Omental fat pad (tissue), 4 donors: Measurements from ENCODE around the gene DEPP1. TPM values are rescaled to one million over a fixed set of nuclear protein-coding genes. Genes with fewer than 3 reads are reported as not detected.
A peak's percentile ranks its signal among the peaks of the same experiment; 100 is the strongest.

ENCODE experiments used
- ATAC-seq: fragments of 150-250 bp; one replicate; pipeline ENCODE4 v1.9.1; 2016; ENCODE audit warnings: mild to moderate bottlenecking, moderate library complexity; ENCODE audit not compliant: low FRiP score
- DNase-seq: peaks from one replicate; pipeline ENCODE4 v3.0.0-alpha.2; 2019; ENCODE audit warnings: low spot score
- CTCF ChIP-seq, 3 donors: fragments of 450-650 bp; IDR thresholded peaks; one replicate each; pipeline ENCODE4 v1.5.1; 2016 to 2017; ENCODE audit warnings: antibody characterized with exemption in 3 of 3, mild to moderate bottlenecking in 3 of 3, moderate library complexity in 2 of 3
- total RNA-seq, 4 donors: library from RNA; depleted of rRNA; stranded (reverse); fragments of >200 nt; gene quantifications; one replicate each; pipeline ENCODE4 v1.1.0, GENCODE V29; 2016

Gene DEPP1
- total RNA-seq, 4 donors from 2014 or later = 181 to 740 (median 276) TPM

GRCh38 chr10:44989597-44990301 is 11.1 kb upstream of the DEPP1 start:
- DNase-seq (no peak), ATAC-seq (no peak)
- no peak for TF ChIP-seq CTCF (IDR thresholded peaks at IDR 0.05)

GRCh38 chr10:44988957-44989585 is 10.5 kb upstream of the DEPP1 start:
- TF ChIP-seq CTCF (IDR thresholded peaks at IDR 0.05) = no peak
- peak; percentile 6 for DNase-seq
- ATAC-seq = no peak

- no peak for TF ChIP-seq CTCF (IDR thresholded peaks at IDR 0.05)
- ATAC-seq (no peak), DNase-seq (no peak)
Observed at GRCh38 chr10:44986670-44987069, 8.1 kb upstream of the DEPP1 start.

- DNase-seq (peak; percentile 4), ATAC-seq (no peak)
- no peak for TF ChIP-seq CTCF (IDR thresholded peaks at IDR 0.05)
Observed at GRCh38 chr10:44986179-44986578, 7.6 kb upstream of the DEPP1 start.

GRCh38 chr10:44985175-44985681 is 6.6 kb upstream of the DEPP1 start:
- ATAC-seq = no peak
- no peak for TF ChIP-seq CTCF (IDR thresholded peaks at IDR 0.05)
- DNase-seq = peak; percentile 8

GRCh38 chr10:44984671-44985101 is 6.1 kb upstream of the DEPP1 start:
- no peak for ATAC-seq
- no peak for TF ChIP-seq CTCF (IDR thresholded peaks at IDR 0.05)
- DNase-seq = peak; percentile 6

- no peak for DNase-seq
- no peak for ATAC-seq
- no peak for TF ChIP-seq CTCF (IDR thresholded peaks at IDR 0.05)
Observed at GRCh38 chr10:44983895-44984278, 5.3 kb upstream of the DEPP1 start.
